GM12892 (cell line): ENCODE measurements around the gene SLC45A3.

Source experiments
- POLR2A ChIP-seq: IDR thresholded peaks from 2 replicates; pipeline ENCODE4 v1.6.1; 2011; ENCODE audit warnings: low read depth, low read length, control low read depth
- POLR2AphosphoS5 ChIP-seq: IDR thresholded peaks from 2 replicates; pipeline ENCODE4 v1.6.1; 2011; ENCODE audit warnings: low read depth, low read length, control low read depth
- TAF1 ChIP-seq: IDR thresholded peaks from 2 replicates; pipeline ENCODE4 v1.6.1; 2011; ENCODE audit warnings: low read depth, mild to moderate bottlenecking, control low read depth, low read length, borderline replicate concordance

DNA sequence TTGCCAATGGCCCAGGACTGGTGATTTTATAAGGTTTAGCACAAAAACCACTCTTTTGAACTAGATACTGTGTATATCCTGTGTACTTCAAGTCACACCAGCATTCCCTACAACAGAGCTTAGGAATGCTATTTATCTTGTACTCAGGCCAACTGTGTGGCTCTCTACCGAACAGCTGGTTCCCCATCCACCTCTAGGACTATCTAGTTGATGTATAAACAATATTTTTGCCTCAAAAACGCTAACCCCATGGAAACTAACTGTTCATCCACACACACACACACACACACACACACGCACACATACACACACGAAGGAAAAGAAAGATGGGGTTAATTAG, 28.7 kb upstream of the SLC45A3 start:
- TF ChIP-seq POLR2A (no peak), TAF1 (no peak), POLR2AphosphoS5 (no peak)
